ENCODE measurements around the gene DNMT3B. TPM values are rescaled to one million over a fixed set of nuclear protein-coding genes. Genes with fewer than 3 reads are reported as not detected.
A peak's percentile ranks its signal among the peaks of the same experiment; 100 is the strongest.
"Not testable (repeated sequence)": the region's sequence is repeated elsewhere in the genome, so short reads cannot be mapped to it uniquely, and the experiment has no call there.

DNMT3B gene
- polyA plus RNA-seq (2012; ENCODE audit: insufficient read depth, insufficient read length), result 11.3 TPM

DNA sequence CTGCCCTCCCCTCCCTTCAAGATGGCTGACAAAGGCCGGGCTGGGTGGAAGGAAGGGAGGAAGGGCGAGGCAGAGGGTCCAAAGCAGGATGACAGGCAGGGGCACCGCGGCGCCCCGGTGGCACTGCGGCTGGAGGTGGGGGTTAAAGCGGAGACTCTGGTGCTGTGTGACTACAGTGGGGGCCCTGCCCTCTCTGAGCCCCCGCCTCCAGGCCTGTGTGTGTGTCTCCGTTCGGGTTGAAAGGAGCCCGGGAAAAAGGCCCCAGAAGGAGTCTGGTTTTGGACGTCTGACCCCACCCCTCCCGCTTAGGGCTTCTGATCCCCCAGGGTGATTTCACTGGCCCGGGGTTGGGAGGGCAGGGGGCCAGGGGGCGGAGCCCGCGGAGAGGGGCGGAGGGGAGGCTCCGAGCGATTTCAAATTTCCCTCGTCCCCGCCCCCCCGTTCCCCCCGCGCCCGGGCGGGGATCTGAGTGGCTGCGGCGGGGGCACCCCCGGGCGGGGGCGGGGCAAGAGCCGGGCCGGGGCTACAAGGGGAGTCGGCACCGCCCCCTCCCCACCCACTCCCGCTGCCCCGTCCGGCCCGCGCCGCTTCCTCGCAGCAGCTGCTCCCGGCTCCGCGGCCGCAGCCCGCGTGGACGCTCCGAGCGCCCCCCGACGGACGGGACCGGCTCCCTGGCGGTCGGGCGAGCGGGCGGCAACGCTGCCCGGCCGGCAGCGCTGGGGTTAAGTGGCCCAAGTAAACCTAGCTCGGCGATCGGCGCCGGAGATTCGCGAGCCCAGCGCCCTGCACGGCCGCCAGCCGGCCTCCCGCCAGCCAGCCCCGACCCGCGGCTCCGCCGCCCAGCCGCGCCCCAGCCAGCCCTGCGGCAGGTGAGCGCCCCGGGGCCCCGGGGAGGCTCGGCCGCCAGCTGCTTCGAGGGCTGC is at the start of gene DNMT3B:
TSS of gene DNMT3B (plus strand) at position 555 of the 923 bp plus-strand sequence. CDS start 17,939 bp downstream, outside the sequence.
- H3K4me3 ChIP-seq (ENCODE audit: low read length), result peak within 1 kb of the TSS; percentile 57
- DNase-seq (ENCODE audit: low read depth, low spot score), result peak; percentile 45

DNA sequence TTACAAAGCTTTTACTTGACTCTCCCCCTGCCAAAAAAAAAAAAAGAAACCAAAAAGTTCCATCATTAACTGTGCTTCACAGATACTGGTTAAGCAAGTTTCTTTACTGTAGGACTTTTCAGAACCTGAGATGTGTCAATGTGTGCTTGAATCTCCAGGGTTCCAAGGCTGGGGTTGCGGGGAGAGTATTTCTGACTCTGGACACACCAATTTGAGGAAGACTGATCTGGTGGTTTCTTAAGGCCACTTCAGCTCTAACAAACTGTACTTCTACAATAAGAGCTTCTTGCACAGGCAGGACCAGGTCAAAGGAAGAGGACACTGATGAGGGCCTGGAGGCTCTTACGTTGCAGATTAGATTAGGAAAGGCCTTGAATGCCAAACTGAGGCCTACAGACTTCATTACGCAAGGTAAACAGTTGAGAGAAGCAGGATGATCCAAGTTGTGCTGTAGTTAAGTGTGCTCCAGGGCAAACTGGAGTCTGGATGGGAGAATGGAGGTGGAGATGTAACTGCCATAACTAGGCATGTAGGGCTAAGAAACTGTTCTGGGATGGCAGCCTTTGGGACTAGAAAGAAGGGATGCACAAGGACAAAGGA is 43.3 kb upstream of the DNMT3B start:
- H3K4me3 ChIP-seq (ENCODE audit: low read length), result no peak overlapping the region
- DNase-seq (ENCODE audit: low read depth, low spot score), result no peak

DNA sequence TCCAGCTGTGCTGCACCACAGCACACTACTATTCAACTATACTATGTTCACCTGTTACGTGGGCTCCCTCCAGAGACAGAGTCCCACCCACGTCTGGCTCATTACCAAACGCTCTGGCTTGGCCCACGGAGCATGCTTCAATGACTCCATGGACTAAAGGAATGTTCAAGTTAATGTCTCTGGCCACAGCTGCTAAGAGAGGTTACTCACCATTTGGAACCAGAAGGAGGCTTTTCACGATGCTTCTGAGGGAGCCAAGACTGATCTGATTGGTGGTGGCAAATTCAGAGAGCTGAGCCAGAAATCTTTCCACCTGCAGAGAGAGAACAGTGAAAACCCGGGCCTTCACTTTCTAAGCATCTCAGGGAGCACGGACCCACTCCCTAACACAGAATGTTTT is 34.5 kb upstream of the DNMT3B start:
- no peak overlapping the region for H3K4me3 ChIP-seq (ENCODE audit: low read length)
- DNase-seq (ENCODE audit: low read depth, low spot score), result no peak

DNA sequence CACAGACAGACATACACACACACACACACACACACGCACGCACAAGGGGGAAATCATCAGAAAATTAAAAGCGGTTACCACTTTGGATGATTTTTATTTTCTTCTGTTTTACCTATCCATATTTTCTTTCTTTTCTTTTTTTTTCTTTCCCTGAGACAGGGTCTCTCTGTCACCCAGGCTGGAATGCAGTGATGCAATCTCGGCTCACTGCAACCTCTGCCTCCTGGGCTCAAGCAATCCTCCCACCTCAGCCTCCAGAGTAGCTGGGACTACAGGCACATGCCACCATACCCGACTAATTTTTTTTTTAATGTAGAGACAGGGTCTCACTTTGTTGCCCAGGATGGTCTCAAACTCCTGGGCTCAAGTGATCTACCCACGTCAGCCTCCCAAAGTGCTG is 33.8 kb upstream of the DNMT3B start:
- not testable (repeated sequence) for H3K4me3 ChIP-seq (ENCODE audit: low read length); DNase-seq (ENCODE audit: low read depth, low spot score)

DNA sequence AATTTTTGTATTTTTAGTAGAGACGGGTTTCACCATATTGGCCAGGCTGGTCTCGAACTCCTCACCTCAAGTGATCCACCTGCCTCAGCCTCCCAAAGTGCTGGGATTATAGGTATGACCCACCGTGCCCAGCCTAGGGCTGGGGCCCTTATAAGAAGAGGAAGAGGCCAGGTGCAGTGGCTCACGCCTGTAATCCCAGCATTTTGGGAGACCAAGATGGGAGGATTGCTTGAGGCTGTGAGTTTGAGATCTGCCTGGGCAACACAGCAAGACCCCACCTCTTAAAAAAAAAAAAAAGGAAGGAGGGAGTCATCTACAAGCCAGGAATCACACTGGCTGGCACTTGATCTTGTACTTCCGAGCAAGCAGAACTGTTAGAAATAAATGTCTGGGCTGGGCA is 32.9 kb upstream of the DNMT3B start:
- H3K4me3 ChIP-seq (ENCODE audit: low read length); DNase-seq (ENCODE audit: low read depth, low spot score): not testable (repeated sequence)

DNA sequence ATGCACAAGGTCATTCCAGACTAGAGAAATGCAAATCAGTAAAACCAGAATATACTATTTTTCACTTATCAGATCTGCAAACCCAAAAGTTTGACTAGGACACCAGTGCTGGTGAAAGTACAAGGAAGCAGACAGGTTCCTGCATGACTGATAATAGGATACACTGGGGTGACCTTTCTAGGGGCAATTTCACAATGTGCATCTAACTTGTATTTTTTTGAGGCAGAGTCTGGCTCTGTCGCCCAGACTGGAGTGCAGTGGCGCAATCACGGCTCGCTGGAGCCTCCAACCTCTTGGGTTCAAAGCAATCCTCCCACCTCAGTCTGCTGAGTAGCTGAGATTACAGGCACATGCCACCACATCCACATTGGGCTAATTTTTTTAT is 30.3 kb upstream of the DNMT3B start:
- no peak overlapping the region for H3K4me3 ChIP-seq (ENCODE audit: low read length)
- no peak for DNase-seq (ENCODE audit: low read depth, low spot score)

DNA sequence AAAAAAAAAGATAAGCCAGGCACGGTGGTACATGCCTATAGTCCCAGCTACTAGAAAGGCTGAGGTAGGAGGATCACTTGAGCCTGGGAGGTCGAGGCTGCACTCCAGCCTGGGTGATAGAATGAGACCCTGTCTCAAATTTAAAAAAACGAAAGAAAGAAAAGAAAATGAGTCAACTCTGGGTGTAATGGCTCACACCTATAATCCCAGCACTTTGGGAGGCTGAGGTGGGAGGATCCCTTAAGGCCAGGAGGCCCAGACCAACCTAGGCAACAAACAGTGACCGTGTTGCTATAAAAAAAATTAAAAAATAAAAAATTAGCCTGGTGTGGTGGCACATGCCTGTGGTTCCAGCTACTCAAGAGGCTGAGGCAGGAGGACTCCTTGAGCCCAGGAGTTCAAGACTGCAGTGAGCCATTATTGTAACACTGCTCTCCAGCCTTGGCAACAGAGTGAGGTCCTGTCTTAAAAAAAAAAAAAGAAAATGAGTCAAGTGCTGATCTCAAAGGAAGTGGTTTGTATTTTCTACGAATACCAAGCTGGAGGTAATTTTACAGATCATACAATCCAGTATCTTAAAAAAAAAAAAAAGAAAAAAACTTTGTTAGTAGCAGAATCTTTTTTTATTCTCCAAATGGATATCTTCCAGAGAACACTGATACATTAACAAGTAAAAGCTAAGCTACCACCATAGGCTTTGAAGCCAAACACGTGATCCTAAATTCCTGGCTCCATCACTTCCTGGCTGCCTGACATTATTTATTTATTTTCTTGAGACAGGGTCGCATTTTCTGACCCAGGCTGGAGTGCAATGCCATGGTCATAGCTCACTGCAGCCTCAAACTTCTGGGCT is 24.6 kb upstream of the DNMT3B start:
- peak; percentile 75 for DNase-seq (ENCODE audit: low read depth, low spot score)
- H3K4me3 ChIP-seq (ENCODE audit: low read length), result no peak overlapping the region; the same call in 1 of the 2 replicates

DNA sequence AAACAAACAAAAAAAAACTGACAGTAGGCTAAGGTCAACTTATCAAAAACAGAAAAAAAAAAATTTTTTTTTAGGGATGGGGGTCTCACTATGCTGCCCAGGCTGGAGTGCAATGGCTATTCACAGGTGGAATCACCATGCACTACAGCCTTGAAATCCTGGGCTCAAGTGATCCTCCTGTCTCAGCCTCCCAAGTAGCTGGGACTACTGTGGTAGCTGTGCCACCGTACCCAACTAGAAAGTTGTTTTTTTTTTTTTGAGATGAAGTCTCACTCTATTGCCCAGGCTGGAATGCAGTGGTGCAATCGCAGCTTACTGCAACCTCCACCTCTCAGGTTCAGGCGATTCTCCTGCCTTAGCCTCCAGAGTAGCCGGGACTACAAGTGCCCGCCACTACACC is 21.0 kb upstream of the DNMT3B start:
- no peak overlapping the region for H3K4me3 ChIP-seq (ENCODE audit: low read length)
- no peak for DNase-seq (ENCODE audit: low read depth, low spot score)

DNA sequence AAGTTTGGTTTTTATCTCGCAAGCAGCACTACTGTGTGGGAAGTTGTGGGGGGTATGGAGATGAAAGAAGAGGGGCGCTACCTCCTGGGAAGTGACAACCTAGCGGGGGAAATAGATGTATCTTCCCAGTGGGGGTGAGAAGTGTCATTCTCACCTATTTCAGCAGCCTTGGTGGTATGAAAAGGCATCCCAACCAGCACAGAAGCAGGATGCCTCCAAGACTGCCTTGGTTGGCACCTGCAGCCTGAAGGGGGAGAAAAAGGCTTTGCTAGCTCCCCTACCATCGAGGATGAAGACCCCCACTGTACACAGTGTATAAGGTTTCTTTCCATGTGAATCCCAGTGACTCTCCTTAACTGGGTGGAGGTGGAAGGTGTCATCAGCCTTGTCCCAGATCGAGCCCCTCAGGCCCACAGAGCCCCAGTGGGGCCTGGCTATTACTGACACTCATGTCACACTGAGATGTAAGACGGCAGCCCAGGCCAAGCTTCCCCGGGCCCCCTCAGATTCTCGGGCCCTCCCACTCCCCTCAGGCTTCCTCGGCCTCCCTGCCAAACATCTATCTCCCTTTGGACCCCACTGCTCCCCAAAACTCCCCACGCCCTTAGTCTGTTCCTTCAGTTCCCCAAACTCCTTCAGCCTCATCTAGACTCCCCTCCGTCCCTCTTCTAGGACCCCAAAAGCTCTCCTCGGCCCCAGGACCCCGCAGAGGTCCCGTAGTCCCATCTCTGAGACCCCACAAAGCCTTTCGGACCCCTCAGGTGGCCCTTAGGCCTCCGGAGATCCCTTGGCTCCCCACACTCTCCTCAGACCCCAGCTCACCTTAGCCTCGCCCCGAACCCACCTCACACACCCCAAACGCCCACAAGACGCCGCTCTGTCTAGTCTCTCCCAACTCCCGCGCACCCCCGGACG is 19.6 kb upstream of the DNMT3B start:
- peak overlapping the region; percentile 65 for H3K4me3 ChIP-seq (ENCODE audit: low read length)
- DNase-seq (ENCODE audit: low read depth, low spot score), result peak; percentile 24

DNA sequence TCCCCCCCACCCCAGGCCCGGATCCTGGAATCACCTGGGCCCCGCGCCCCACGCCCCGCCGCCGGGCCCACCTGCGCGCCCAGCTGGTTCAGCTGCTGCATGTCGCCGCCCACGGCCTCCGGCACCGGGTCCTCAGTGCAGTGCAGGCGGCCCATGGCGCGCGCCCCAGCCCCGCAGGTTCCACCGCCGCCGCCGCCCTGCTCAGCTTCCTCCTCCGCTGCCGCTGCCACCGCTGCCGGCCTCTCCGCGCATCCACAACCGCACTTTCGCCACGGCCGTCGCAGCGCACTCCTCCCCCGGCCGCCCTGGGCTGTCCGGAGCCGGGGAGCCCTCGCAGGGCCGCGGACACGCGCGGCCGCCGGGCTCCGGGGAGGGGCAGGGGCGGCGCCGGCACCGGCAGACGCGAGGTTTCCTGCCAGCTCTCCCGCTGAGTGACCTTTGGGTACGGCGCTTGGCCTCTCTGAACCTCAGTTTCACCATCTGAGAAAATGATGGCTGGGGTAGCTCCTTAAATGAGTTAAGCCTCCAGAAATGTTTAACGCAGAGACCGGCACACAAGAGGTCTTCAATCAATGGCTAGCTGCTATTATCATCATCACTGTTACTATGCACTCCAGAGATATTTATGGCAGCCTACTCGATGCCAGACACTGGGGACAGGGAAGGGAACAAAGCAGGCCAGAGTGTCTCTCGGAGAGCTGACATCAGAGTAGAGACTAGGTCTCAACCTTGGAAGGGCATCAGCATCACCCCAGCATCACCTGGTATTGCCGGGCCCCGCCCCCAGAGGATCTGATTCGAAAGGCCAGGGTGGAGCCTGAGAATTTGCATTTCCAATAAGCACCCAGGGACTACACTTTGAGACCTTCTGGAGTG is 18.7 kb upstream of the DNMT3B start, which contains the start of gene COMMD7:
TSS of gene COMMD7 (minus strand) at position 231 of the 876 bp plus-strand sequence. CDS start at position 155, 76 bp downstream.
- DNase-seq (ENCODE audit: low read depth, low spot score), result peak; percentile 44

DNA sequence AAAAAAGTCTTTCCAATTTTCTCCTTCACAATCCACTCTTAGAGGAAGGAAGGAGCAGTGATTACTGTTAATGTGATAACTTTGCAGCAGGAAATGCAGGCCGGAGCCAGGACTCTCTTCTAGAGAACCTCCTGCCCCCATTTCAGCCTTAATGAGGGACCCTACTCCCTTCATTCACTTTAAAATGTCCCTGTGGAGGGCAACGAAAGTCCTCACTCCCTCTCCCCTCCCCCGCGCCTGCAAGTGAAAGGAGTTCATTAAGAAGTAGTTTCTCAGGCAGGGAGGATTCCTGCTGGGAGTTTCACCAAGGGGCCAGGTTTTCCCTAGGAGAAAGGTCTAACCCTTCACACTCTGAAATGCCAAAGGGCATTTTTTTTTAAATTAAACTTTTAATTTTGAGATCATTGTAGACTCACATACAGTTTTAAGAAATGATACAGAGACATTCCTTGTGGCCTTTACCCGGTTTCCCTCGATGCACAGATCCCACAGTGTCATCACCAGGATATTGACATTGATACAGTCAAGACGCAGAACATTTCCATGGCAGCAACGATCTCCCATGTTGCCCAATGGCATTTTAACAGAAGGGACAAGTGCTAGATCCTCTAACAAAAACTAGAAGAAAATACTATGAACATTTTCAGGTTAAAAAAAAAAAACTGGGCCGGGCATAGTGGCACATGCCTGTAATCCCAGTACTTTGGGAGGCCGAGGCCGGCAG is 12.1 kb upstream of the DNMT3B start:
- H3K4me3 ChIP-seq (ENCODE audit: low read length), result no peak overlapping the region
- DNase-seq (ENCODE audit: low read depth, low spot score), result no peak

More for the DNA sequence above, 18.7 kb upstream of the DNMT3B start, which contains the start of gene COMMD7:
- peak within 1 kb of the TSS; percentile 65 for H3K4me3 ChIP-seq (ENCODE audit: low read length)

DNA sequence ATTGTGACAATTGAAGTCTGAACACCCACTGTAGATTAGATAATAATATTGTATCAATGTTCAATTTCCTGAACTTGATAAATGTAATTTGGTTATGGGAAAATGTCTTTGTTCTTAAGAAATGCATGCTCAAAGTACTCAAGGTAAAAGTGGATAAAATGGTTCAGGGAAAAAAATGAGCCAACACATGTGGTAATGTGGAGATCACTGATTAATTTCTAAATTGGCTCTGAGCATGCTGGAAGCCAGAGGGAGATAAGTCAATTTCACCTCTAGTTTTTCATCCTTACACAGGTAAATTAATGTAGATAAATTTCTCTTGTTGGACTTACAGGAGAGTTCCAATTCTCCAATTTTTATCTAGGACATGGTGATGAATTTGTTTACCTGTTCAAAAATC is 10.9 kb upstream of the DNMT3B start:
- H3K4me3 ChIP-seq (ENCODE audit: low read length), result no peak overlapping the region
- DNase-seq (ENCODE audit: low read depth, low spot score), result no peak

DNA sequence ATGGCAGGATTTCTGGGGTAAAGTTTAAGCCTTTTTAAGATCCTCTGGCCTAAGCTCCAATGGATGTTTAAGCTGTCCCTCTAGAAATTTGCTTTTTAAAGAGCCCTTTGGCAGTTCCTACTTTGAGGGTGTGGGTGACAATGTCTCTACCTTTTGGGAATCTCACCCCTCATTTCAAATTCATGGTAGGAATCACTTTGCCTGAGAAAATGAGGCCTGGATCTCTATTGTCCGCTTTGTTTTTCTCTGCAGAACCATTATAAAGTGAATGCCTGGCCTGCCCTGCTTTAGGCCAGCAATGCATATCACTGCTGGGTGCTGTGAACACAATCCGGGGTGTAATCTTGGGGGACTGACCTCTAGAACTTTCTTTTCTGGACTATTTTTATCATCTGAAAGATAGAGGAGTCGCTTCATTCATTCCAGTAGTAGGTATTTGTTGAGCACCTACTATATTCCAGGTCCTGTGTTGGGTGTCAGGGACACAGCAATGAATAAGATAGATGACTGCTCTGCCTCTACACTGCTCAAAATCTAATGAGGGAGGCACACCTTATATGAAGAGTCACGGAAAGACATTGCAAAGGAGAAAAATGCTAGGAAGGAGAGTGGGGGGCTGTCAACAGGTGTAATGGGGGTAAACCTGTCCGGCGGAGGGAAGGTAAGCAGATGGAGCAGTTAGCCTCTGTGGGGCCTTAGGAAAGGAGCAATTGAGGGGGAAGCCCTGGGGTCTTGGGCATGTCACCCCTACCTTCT is 10.3 kb upstream of the DNMT3B start:
- no peak for DNase-seq (ENCODE audit: low read depth, low spot score)
- H3K4me3 ChIP-seq (ENCODE audit: low read length), result no peak overlapping the region

DNA sequence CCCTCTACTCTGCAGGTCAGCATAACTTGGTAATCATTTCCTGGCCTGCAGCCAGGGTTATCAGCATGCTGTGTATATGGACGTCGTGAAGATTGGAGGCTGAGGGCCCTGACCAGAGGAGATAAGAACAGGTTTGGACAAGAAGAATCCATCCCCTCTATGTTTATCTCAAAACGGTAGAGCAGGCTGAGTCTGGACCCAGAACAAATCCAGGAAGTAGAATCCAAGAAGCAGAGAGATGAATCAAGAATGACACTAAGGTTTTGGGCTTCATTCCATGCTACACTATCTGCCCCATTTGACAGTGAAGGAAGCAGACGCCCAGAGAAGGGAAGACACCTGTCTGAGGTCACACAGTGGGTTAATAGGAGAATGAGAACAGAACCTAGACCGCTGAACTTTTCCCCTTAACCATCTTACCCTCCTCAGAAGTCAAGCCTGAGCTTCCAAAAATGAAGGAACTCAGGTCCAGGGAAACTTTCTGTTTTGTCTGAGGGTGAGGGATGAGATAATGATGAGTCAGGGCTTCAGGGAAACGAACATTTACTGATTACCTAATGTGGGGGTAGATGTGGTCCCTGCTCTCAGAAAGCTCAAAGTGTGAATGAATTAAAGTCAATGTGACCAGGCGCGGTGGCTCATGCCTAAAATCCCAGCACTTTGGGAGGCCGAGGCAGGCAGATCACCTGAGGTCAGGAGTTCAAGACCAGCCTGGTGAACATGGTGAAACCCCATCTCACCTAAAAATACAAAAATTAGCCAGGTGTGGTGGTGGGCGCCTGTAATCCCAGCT is 9.5 kb upstream of the DNMT3B start:
- DNase-seq (ENCODE audit: low read depth, low spot score), result no peak
- no peak overlapping the region for H3K4me3 ChIP-seq (ENCODE audit: low read length)

DNA sequence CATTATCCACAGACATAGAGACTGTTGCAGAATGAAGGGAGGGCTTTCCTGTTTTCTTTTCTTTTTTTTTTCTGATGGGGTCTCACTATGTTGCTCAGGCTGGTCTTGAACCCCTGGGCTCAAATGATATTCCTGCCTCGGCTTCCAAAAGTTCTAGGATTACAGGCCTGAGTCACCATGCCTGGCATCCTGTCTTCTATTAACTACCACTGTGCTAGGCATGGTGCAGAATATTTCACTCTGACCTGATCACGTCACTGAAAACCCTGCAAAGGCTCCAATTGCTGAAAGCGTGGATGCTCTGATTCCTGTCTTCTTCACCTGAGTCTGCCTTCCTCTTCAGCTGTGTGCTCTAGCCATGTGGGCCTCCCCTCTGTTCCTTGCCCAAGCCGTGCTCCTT is 8.5 kb upstream of the DNMT3B start:
- no peak for DNase-seq (ENCODE audit: low read depth, low spot score)
- no peak overlapping the region for H3K4me3 ChIP-seq (ENCODE audit: low read length)

All from Jurkat, Clone E6-1 (cell line).